NCI-H187 (cell line): ENCODE measurements around the gene DLG2.

Source experiments
- DNase-seq, 2 experiments: peaks; one replicate each; lab custom pipeline; 2025; lab: John Stamatoyannopoulos, UW

The DLG2 gene

DNA sequence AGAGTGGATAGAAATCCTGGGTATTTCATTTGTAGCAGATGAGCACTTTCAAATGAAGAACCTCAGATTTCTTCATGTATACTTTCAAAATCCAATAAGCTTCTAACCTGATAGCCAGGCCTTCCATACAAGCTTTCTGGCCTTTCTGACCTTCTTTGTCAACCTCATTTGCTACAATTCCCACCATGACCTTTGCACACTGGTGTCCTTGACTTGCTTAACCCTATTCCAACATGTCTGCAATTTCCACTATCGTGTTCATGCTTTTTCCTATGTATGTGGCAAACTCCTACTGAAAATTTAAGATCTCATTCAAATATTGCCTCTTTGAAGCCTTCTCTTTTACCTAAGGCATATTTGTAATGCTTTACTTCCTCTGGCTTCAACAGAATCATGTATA lies 2098.9 kb downstream of the DLG2 start:
- DNase-seq = no peak

DNA sequence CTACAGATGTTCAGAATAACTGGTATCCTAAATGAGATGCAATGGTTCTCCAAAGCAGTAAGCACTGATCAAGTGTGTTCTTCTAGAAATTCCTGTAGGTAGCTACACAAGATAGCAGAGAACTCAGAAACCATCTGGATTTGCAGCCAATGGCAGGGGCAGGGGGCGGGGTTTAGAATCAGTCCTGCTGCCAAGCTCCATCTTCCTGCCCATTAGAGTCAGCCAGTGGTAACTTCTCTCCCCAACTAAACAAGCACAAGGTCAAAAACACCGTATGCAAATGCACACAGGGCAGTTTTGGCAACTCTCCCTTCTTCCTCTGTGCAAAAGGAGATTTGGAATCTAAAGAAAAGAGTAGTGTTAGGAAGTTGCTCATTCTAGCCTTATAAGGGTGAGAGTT lies 2103.5 kb downstream of the DLG2 start:
- no peak for DNase-seq

DNA sequence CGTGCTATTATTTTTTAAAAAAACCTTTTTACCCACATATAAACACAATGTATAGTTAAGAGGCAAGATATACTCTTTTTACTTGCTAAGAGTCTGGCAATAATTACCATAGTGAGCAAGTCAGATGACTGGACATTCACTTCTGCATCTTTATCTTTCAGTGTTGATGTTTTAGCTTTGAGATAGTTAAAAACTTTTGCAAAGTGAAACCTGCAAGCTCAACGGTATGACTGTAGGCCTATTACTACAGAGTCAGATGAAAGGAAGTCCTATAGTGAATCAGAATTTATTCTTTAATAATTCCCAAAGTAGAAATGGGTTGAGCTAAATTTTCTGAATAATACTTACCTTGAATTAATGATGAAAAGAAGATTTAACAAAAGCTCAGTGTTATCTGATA lies 2104.2 kb downstream of the DLG2 start:
- no peak for DNase-seq

DNA sequence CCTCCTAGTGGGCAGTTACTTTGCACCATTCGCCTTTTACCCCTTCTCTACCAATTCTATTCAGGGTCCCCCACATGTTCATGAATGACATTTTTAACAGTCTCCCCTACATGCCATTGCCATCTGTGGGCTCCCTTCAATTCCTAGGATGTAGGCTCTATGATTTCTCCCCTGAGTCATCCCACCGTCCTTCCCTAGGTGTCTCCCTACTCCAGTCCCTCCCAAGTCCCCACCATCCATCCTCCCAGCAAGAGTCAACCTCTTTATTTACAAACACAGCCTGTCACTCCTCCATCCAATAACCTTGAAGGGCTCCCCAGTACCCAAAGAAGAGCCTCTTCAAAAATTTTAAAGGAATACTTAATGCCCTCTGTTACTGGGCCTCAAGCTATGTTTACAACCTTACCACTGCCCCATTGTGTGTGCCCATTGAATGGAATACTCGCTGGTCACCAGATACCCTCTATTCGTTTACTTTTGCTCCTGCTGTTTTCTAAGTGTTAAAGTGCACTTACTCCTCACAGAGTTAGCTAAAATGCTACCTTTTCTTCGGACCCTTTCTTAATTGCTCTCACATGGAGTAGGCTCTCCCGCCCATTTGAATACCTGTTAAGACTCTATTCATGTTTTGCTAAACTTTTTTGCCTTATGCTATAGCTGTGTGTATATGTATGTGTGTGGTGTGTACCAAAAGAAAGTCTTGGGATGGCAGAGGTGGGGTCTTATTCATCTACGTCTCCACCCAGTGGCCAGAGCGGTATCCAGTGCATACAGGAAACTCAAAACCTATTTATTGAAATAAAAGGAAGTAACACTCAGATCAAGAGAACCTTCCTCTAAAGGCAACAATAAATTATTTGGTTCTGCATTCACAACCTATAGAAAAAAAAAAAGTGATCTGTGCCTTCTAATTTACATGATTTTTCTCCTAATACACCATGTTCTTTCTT lies 2105.2 kb downstream of the DLG2 start:
- DNase-seq = peak; percentile 40 to 60

DNA sequence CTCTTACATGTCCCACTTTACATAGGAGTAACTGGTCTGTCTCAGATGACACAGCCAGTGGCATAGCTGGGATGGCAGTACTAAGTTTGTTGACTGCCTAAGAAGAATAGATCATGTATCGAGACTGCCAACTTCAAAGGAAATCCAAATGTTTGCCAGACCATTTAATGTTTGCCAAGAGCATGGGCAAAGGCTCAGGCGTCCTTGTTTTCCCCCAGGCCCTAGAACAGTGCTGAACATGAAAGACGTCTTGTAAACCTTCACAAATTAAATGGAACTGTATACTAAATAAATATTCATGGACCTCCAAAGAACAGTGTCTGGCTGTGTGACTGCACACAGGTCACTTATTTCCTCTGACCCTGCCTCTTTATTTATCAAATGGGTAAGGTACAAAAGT lies 2106.3 kb downstream of the DLG2 start:
- DNase-seq = no peak

DNA sequence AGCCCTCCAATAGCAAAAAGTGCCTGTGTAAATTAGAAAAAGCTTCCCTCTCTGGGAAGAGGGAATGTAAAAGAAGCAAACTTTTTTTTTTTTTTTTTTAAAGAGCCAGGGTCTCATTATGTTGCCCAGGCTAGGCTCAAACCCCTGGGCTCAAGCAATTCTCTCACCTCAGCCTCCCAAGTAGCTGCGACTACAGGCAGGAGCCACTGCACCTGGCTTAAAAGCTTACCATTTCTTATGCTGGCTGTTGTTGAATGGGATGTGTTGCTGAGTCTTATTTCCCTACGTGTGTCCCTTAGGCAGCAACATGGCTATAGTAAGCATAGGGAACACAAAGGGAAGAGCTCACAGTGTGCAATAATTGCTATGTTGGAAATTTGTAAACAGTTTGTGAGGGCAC lies 2115.5 kb downstream of the DLG2 start:
- no peak for DNase-seq

DNA sequence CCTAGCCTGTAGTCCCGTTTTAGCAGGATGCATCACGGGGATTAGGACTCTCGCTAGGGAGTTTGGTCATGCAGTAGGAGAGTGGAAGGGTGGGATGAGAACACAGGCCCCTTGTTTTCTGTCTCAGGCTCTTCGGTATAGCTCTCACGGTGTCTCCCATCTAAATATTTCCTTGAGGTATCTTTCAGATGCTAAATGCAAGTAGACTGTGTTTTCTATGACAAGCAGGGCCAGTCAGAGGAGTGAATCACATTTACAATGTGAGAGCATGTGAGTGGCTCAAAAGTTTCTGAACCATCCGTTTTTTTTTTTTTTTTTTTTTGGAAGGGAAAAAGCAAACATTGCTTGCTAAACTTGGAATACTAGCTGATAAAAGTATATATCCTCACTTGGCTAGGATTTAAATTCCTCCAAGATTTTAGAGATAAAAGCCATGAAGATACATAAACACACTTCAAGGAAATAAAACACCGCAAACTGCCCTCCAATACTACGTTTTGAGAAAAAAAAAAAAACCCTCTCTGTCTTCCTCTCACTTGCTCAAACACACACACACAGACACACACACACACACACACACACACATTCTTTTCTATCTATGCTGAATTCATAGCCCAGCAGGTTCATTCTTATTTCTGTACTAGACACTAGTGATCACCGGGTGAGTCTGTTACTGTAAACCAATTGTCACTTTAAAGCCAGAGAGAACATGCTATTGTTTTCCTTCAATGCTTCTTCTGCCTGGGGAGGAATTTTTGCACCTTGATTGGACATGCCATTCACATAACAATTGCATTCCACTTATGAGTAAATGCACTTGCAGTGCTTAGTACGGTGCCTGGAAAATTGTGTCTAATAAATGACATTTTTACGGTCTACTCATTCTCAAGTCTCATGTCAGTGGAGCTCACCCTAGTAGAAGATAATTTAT lies 2116.3 kb downstream of the DLG2 start:
- no peak for DNase-seq

DNA sequence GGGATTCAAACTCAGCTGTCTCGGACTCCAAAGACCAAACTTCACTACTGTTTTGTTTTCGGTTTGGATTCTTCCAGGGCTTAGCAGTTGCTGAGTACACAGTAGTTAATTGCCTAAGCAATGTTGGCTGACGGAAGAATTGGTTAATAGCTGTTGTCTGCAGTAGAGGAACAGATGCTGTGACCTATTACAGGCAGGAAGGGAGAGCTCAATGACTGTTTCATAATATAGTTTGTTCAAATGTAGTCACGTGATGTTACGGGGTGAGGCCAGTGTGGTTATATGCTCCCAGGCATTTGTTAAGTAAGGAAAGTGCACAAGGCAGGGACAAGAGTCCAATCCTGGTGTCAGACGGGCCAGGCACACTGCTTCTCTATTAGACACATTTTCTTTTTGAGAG lies 2118.3 kb downstream of the DLG2 start:
- no peak for DNase-seq

DNA sequence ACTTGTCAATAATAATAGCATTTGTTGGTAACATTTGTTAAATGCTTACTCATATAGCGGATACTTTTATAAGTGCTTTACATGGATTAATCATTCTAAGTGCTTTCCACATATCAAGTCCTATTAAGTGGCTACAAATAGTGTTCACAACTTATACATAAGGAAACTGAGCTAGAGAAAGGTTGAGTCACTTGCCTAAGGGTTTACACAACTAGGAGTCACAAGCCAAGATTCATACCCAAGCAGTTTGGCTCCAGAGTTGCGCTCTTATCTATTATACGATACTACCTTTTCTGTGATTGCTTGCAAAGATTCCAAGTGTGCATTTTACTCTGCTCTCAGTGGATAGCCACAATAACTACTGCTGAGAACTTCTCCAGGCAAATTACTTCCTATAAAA lies 2125.1 kb downstream of the DLG2 start:
- no peak for DNase-seq

DNA sequence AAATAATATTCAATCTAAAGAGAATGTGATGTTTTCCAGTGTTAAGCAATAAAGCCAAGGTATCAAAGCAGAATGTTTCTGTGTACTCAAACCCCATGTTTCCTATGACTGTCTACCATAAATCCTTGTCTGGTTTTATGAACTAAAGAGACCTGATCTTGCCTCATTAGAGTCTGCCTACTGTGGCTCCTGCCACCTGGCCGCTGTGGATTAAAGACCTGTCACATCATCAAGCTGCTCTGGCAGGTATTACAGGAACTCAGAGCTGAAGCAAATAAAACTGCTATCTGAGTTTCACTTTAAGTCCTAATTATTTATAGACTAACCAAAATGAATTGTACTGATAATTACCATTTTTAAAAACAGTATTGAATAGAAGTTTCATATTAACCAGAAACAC lies 2133.2 kb downstream of the DLG2 start:
- no peak for DNase-seq

DNA sequence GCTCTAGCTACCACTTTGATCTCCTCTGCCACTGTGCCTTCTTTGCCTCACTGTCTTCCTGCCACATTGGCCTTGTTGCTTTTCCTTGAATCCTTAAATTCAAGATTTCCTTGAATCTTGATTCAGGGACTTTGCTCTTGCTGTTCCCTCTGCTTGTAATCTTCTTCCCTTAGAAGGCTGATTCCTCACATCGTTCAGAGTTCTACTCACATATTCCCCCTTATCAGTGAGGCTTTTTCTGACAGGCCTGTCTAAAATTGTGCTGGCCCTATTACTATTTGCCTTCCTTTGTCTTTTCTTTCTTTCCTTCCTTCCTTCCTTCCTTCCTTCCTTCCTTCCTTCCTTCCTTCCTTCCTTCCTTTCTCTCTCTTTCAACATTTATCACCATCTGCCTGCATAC lies 2134.1 kb downstream of the DLG2 start:
- DNase-seq = no peak

DNA sequence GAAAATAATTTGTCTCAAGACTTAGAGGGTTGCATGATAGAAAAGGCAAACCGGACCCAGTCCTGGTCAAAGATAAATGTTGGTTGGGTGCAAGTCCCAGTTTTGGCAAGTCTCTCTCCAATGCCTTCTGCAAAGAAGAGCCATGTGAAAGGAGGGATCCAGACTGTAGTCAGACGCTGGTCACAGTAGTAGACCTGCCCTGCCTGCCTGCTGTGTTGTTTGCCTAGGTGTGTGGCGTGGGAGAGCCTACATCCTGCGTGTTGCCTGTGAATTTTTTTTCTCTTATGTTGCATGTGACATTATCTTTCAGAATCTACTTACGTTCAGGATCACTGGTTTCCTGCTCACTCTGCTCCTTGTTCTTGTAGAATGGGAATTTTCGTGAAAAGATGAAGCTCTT lies 2143.3 kb downstream of the DLG2 start:
- no peak for DNase-seq

DNA sequence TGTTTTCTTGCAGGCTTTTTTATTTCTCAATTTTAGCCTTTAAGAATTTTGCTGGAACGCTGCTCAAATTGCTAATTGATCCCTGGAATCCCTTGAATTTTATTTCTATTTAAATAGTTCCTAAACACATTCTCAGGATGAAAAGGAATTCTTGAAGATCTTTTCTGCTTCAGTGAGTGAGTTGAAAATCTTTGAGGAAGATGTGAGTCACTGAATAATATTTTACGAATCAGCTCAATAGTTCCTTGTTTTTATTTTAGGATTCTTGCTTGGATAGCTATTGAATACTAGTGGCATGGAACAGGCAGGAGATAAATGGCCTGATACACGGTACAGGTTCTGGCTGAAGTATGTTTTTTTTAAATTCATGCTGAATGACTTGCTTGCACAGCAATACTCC lies 2146.3 kb downstream of the DLG2 start:
- no peak for DNase-seq

DNA sequence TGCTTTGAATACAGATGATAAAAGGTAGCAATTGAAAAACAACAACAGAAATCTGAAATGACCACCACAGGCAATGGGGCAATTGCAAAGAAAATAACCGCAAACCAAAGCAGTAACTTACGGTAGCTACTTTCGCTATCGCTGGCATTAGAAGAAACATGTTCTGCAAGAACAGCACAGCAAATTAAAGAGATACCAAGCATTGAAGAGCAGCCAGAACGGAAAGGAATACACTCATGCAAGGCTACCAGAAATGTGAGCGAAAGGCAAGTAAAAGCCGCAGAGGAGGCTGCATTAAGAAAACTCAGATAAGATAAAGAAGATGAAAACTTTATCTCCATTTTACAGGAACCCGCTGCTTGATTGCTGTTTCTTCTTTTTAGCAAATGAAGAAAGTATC lies 2146.9 kb downstream of the DLG2 start:
- no peak for DNase-seq

DNA sequence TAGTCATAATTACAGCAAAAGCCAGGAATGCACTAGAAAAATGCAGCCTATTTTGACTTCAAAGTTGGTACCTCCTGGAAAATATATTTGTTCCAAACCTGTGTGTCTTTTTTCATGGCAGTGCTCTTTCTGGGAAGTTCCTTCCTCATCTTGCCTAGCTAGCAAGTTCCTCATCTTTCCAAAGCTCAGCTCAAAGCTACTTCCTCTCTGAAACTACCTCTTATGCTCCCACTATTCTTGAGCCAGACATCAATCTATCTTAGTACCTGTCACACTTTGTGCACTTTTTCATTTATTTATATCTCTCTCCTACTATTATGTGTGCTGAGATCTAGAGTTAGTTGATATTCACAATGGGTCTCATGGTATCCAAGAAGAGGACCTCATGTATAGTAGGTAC lies 2149.4 kb downstream of the DLG2 start:
- DNase-seq = no peak

DNA sequence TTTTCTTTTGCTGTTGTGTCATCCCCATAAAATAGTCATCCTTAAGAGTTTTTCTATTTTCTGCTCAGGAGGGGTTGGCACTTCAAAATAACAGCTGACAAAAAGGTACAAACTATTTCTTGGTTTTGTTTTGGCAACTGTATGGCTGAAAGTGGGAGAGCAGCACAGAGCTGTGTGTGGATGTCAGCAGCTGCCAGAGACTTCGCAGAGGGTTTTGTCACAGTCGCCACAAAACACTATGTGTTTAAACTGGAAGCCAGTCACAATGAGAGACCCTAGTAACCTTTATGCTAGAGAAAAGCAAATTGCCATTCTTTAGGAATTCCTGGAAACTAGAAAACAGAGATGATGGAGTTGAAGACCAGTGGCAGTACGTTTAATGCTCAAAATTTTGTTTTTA lies 2151.4 kb downstream of the DLG2 start:
- DNase-seq = no peak

DNA sequence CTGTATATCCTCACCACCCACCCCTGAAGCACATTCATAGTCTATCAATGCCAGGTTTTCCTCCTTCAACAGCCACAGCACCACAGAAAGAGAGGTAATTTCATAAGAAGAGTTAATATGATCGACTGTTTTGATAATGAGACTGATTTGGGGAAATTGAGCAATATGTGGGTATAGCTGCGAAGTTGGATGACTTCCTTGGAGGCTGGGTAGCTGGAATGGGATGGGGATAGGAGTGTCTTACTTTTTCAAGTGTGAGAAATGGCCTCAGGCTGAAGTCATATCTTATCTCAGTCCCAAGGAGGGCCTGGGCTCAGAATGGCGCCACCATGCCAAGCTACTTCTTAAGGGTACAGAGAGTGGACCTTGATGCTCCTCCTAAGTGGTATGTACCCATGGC lies 2153.4 kb downstream of the DLG2 start:
- DNase-seq = no peak

DNA sequence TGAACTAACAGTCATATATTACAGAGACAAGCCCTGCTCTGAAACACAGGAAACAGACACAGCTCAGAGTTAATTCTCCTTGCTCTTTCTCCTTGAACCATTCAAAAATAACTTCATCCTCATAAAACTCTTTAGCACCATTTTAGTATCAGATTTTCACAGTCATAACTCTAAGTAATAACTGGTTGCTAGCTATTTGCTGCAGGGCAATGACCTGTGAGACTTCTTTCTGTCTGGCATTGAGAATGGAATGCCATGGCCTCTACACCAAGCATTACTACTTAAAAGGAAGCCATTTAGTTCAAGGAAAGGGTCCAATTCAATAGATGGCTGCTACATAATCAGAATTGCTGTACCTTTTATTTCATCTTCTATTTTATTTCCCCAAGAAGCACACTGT lies 2154.3 kb downstream of the DLG2 start:
- DNase-seq = no peak

DNA sequence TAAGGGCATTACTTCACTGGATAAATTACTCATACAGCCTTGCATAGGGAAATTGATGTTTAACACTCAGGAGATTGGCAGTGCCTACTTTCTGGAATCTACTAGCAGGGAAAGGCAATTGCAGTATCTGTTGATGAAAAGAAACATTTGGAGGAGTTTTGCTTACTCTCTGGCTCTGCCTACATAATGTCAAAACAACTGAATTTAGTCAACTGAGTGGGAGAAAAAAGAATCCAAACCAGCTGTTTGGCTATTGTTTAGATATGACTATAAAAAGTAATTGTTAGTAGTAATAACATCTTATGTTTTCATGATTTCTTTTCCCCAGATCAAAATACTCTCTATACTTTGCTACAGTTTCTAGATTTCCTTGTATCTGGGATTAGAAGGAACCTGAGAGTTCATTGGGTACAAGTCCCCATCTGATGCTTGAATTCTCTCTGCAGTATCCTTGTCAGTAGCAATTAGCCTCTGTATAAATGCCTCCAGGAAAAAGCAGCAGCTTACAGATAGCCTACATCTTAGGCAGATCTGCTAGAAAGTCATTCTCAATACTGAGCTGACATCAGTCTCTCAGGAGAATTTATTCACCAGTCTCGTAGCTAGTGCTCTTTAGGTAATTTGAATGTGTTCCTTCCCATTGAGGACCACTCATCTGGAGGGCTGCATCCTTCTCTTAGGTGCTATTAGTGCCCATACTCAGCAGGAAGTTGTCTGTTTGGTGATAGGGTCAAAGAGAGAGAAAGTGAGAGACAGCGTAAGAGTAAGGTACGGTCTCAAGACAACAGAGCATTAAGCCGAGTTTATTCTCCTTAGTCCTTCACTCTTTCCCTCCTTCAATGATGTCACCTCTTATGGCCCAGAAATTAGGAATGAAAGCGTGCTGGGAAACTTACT lies 2155.1 kb downstream of the DLG2 start:
- no peak for DNase-seq

DNA sequence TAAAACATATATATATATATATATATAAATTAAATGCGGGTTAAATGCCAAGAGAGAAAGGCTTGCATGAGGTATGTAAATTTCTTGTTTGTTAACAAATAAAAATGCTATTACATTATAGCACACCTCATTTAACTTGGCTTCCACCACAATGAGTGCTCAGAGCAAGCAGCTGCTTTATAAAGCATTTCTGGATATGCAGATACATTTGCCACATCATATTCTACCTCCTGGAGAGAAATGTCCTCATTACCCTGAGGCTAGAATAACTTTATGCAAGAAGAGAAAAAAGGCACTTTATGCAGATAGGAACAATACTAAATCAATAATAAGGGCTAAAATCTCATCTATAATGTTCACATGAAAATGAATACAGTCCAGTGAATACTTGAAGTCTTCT lies 2159.3 kb downstream of the DLG2 start:
- DNase-seq = no peak

DNA sequence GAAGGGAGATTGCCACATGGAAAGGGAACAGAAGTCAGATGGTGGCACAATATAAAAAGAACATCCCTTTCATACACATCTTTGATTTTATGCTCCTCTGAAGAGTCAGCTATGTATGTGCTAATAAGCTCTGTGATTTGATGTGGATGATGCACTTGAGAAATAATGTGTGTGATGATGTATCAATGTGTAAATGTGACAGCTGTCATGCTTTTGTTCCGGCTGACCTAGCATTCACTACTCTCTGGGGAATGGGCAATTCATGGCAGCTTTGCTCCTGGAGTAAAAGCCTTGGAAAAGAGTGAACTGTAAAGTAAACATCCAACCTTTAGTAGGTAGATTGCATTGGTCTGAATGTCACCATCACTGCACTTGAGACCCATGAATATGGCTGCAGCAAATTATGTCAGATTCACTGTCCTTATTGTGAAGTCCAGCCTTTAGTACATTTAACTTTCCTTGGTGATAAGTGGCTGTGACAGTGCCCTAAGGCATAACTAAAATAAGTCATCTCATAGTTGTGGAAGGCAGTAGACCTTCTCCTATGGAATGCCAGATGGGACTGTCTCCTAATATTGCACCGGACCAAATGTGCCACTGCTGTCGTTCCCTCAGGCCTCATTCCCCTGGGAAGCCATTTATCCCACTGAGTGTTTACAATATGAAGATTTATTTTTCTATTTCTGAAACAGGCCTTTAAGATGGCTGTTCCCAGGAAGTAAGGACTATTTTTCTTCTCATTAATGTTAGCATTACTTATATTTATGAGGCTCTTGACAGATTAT lies 2162.8 kb downstream of the DLG2 start:
- DNase-seq = peak; percentile 65 to 81
